Esophagus (tissue), 2 donors: Measurements from ENCODE around the gene SNX5. TPM values are rescaled to one million over a fixed set of nuclear protein-coding genes. Genes with fewer than 3 reads are reported as not detected.

ENCODE experiments used
- H3K27ac ChIP-seq, 2 donors: one replicate each; pipeline ENCODE4 v1.5.1; 2013; ENCODE audit warnings: low read depth in 2 of 2, mild to moderate bottlenecking in 2 of 2, inconsistent platforms in 1 of 2, low read length in 1 of 2, moderate library complexity in 1 of 2
- H3K27me3 ChIP-seq, 2 donors: one replicate each; pipeline ENCODE4 v1.6.1; 2013; ENCODE audit warnings: low read length in 2 of 2, control low read depth in 1 of 2, mild to moderate bottlenecking in 1 of 2; ENCODE audit not compliant: insufficient read depth in 2 of 2, control insufficient read depth in 1 of 2
- H3K36me3 ChIP-seq, 2 donors: one replicate each; pipeline ENCODE4 v1.6.1; 2013; ENCODE audit warnings: low read length in 1 of 2; ENCODE audit not compliant: control insufficient read depth in 2 of 2, insufficient read depth in 2 of 2
- H3K4me1 ChIP-seq, 2 donors: one replicate each; pipeline ENCODE4 v1.6.1; 2013; ENCODE audit warnings: low read length in 1 of 2; ENCODE audit not compliant: control insufficient read depth in 2 of 2, insufficient read depth in 2 of 2
- H3K4me3 ChIP-seq, 2 donors: one replicate each; pipeline ENCODE4 v1.5.1; 2013; ENCODE audit warnings: low read length in 2 of 2, mild to moderate bottlenecking in 2 of 2, low read depth in 1 of 2, moderate library complexity in 1 of 2
- H3K9me3 ChIP-seq, 2 donors: one replicate each; pipeline ENCODE4 v1.6.1; 2013; ENCODE audit warnings: mild to moderate bottlenecking in 2 of 2, low read depth in 1 of 2, low read length in 1 of 2, moderate library complexity in 1 of 2; ENCODE audit not compliant: control insufficient read depth in 2 of 2, insufficient read depth in 1 of 2
- WGBS, 2 donors: extraction: QIAGEN DNeasy Blood & Tissue Kit; methylation state at CpG; one replicate each; pipeline ENCODE4 v1.1.7; 2013; 5-methylcytosine and 5-hydroxymethylcytosine counted together
- polyA plus RNA-seq, 2 donors: library from polyadenylated mRNA; stranded (reverse); fragments of 200-250 nt; gene quantifications; one replicate each; pipeline ENCODE4 v1.2.3, GENCODE V29; 2013
- donor health status: healthy with polysubstance abuse.
- donor health status: Bipolar disorder and iron deficiency.

The SNX5 gene
- polyA plus RNA-seq: 10 to 100 TPM; 51.2 to 58.9 TPM

GRCh38 chr20:17968366-17969277 is at the start of gene SNX5, which contains the start of gene MGME1:
Gene SNX5, minus strand, starts transcription at chr20:17968794. Its CDS starts 369 bp downstream, at chr20:17968425.
Gene MGME1, plus strand, starts transcription at chr20:17969018. Its CDS starts 842 bp downstream, at chr20:17969860.
- H3K4me1 ChIP-seq: peaks cover 0 to 2% of the 10 kb centered on the region in 2 donors
- no peaks in the 10 kb centered on the region for H3K27me3 ChIP-seq
- WGBS, 2 donors: 0% methylated on average over 69 to 96 of the region's 96 CpGs
- no peaks in the 10 kb centered on the region for H3K36me3 ChIP-seq
- peak within 1 kb of the TSS; percentile 95 to 100 for H3K27ac ChIP-seq
- H3K4me3 ChIP-seq: peak within 1 kb of the TSS; percentile 88 to 94
- H3K9me3 ChIP-seq: no peaks in the 10 kb centered on the region

- H3K36me3 ChIP-seq: peaks cover 0 to 22% of the 10 kb centered on the region in 2 donors
- no peak overlapping the region for H3K4me3 ChIP-seq
- H3K9me3 ChIP-seq: peaks cover 0 to 1% of the 10 kb centered on the region in 2 donors
- WGBS, 2 donors: 90 to 93% methylated on average over 10 of the region's 10 CpGs
- H3K4me1 ChIP-seq: no peaks in the 10 kb centered on the region
- no peak overlapping the region for H3K27ac ChIP-seq
- no peaks in the 10 kb centered on the region for H3K27me3 ChIP-seq
Measured at GRCh38 chr20:18018100-18018499, 49.5 kb upstream of the SNX5 start.

GRCh38 chr20:18016772-18017171 is 48.2 kb upstream of the SNX5 start:
- Histone ChIP-seq H3K9me3 (no peaks in the 10 kb centered on the region), H3K27me3 (no peaks in the 10 kb centered on the region), H3K27ac (no peak overlapping the region), H3K36me3 (peaks cover 0 to 9% of the 10 kb centered on the region in 2 donors), H3K4me3 (no peak overlapping the region), H3K4me1 (no peaks in the 10 kb centered on the region)
- 86 to 87% methylated on average over 3 of the region's 3 CpGs for WGBS, 2 donors

GRCh38 chr20:18014411-18014810 is 45.8 kb upstream of the SNX5 start:
- Histone ChIP-seq H3K4me1 (no peaks in the 10 kb centered on the region), H3K9me3 (no peaks in the 10 kb centered on the region), H3K27me3 (no peaks in the 10 kb centered on the region), H3K27ac (no peak overlapping the region), H3K36me3 (no peaks in the 10 kb centered on the region), H3K4me3 (no peak overlapping the region)
- 87 to 94% methylated on average over 6 of the region's 6 CpGs for WGBS, 2 donors

GRCh38 chr20:18012901-18013300 is 44.3 kb upstream of the SNX5 start:
- H3K4me1 ChIP-seq: no peaks in the 10 kb centered on the region
- H3K27ac ChIP-seq: no peak overlapping the region
- no peaks in the 10 kb centered on the region for H3K36me3 ChIP-seq
- H3K4me3 ChIP-seq: no peak overlapping the region
- WGBS, 2 donors: 98 to 100% methylated on average over 2 of the region's 2 CpGs
- H3K9me3 ChIP-seq: no peaks in the 10 kb centered on the region
- no peaks in the 10 kb centered on the region for H3K27me3 ChIP-seq

- WGBS, 2 donors: 91 to 93% methylated on average over 21 of the region's 21 CpGs
- Histone ChIP-seq H3K4me1 (peaks cover 0 to 5% of the 10 kb centered on the region in 2 donors), H3K27me3 (no peaks in the 10 kb centered on the region), H3K36me3 (no peaks in the 10 kb centered on the region), H3K27ac (no peak overlapping the region), H3K9me3 (no peaks in the 10 kb centered on the region), H3K4me3 (no peak overlapping the region)
Measured at GRCh38 chr20:18011951-18012645, 43.5 kb upstream of the SNX5 start.

- Histone ChIP-seq H3K9me3 (no peaks in the 10 kb centered on the region), H3K4me1 (peaks cover 0 to 5% of the 10 kb centered on the region in 2 donors), H3K27ac (no peak overlapping the region), H3K27me3 (no peaks in the 10 kb centered on the region), H3K36me3 (no peaks in the 10 kb centered on the region), H3K4me3 (no peak overlapping the region)
- WGBS, 2 donors: 93 to 94% methylated on average over 14 of the region's 14 CpGs
Measured at GRCh38 chr20:18011482-18011881, 42.9 kb upstream of the SNX5 start.

- Histone ChIP-seq H3K9me3 (no peaks in the 10 kb centered on the region), H3K27ac (no peak overlapping the region)
- 87 to 91% methylated on average over 7 of the region's 7 CpGs for whole genome bisulfite sequencing, 2 donors
Measured at GRCh38 chr20:18009116-18009515, 40.5 kb upstream of the SNX5 start.

GRCh38 chr20:18007534-18008292 is 39.1 kb upstream of the SNX5 start:
- 51 to 62% methylated on average over 19 of the region's 19 CpGs for WGBS, 2 donors
- peak overlapping the region in 1 of 2 donors; percentile 57 for H3K27ac ChIP-seq

More at GRCh38 chr20:18009116-18009515, 40.5 kb upstream of the SNX5 start:
- Histone ChIP-seq H3K4me1 (peaks cover 0 to 5% of the 10 kb centered on the region in 2 donors), H3K36me3 (no peaks in the 10 kb centered on the region), H3K27me3 (no peaks in the 10 kb centered on the region), H3K4me3 (no peak overlapping the region)

More at GRCh38 chr20:18007534-18008292, 39.1 kb upstream of the SNX5 start:
- Histone ChIP-seq H3K4me3 (no peak overlapping the region), H3K9me3 (no peaks in the 10 kb centered on the region), H3K27me3 (no peaks in the 10 kb centered on the region), H3K36me3 (no peaks in the 10 kb centered on the region), H3K4me1 (peaks cover 0 to 5% of the 10 kb centered on the region in 2 donors)
